Activated CD8-positive, alpha-beta memory T cell treated with anti-CD3 and anti-CD28 coated beads, Interleukin-2, amount 10 ng/mL, durations not matched to agents 7 days and 5 days (primary cell): ENCODE measurements around the gene ENDOV. TPM values are rescaled to one million over a fixed set of nuclear protein-coding genes. Genes with fewer than 3 reads are reported as not detected.

Experiments used
- ATAC-seq: fragments of 150-1000 bp; cut with Tn5 transposase; one replicate; pipeline ENCODE4 v1.10.0; 2021; ENCODE audit warnings: moderate library complexity
- CTCF ChIA-PET: fragments of 350-600 bp; sonication (Branson Sonifier 250); formaldehyde crosslinking; loops from one replicate; lab custom pipeline; 2021; ENCODE audit warnings: antibody characterized with exemption; lab: Charles Lee
- DNase-seq: peaks from one replicate; pipeline ENCODE4 v3.0.0-alpha.2; 2020
- H3K27ac Mint-ChIP-seq: one replicate; pipeline ENCODE4 v1.8.0; 2021; ENCODE audit warnings: mild to moderate bottlenecking, mixed read lengths
- H3K27me3 Mint-ChIP-seq: one replicate; pipeline ENCODE4 v1.8.0; 2021; ENCODE audit warnings: mixed read lengths
- H3K36me3 Mint-ChIP-seq: one replicate; pipeline ENCODE4 v1.8.0; 2021; ENCODE audit warnings: mild to moderate bottlenecking, mixed read lengths
- H3K4me1 Mint-ChIP-seq: one replicate; pipeline ENCODE4 v1.8.0; 2021; ENCODE audit warnings: mixed read lengths
- H3K4me3 Mint-ChIP-seq: one replicate; pipeline ENCODE4 v1.8.0; 2021; ENCODE audit warnings: mild to moderate bottlenecking, moderate library complexity, mixed read lengths
- H3K9me3 Mint-ChIP-seq: one replicate; pipeline ENCODE4 v1.8.0; 2022; ENCODE audit warnings: low read depth, mixed read lengths
- total RNA-seq, 2 experiments: library from RNA; stranded (reverse); gene quantifications; one replicate each; pipeline ENCODE4 v1.2.3, GENCODE V29; 2021

ENDOV gene
- total RNA-seq, 2 experiments from 2014 or later = 15.1 to 18.4 TPM

- DNase-seq = no peak
- Mint-ChIP-seq H3K27ac (no peak overlapping the region), H3K36me3 (no peaks in the 10 kb centered on the region), H3K9me3 (no peaks in the 10 kb centered on the region), H3K27me3 (peaks cover 55% of the 10 kb centered on the region), H3K4me3 (no peak overlapping the region), H3K4me1 (peaks cover 4% of the 10 kb centered on the region)
- no peak for ATAC-seq
- CTCF ChIA-PET = interaction anchor here (1.1 to 1.4 kb wide), 4 partner anchors 10 to 38 kb away, joined by 3 read pairs; no protein-coding TSS in a partner anchor
Measured at GRCh38 chr17:80465327-80465974, 50.5 kb downstream of the ENDOV start.

GRCh38 chr17:80466188-80466705, 51.3 kb downstream of the ENDOV start:
- CTCF ChIA-PET = interaction anchor here (0.7 to 1.2 kb wide), 2 partner anchors 11 to 422 kb away, joined by 3 read pairs; no protein-coding TSS in a partner anchor
- Mint-ChIP-seq H3K4me1 (peaks cover 4% of the 10 kb centered on the region), H3K36me3 (no peaks in the 10 kb centered on the region), H3K4me3 (no peak overlapping the region), H3K27me3 (peaks cover 55% of the 10 kb centered on the region), H3K27ac (no peak overlapping the region), H3K9me3 (no peaks in the 10 kb centered on the region)
- DNase-seq (no peak), ATAC-seq (no peak)

GRCh38 chr17:80468242-80468641, 53.3 kb downstream of the ENDOV start:
- Mint-ChIP-seq H3K4me3 (no peak overlapping the region), H3K4me1 (peaks cover 9% of the 10 kb centered on the region), H3K36me3 (no peaks in the 10 kb centered on the region), H3K9me3 (no peaks in the 10 kb centered on the region), H3K27ac (no peak overlapping the region), H3K27me3 (peaks cover 65% of the 10 kb centered on the region)
- no peak for DNase-seq
- peak; percentile 30 for ATAC-seq
- CTCF ChIA-PET = interaction anchor here (1.3 to 2.0 kb wide), 3 partner anchors 11 to 41 kb away, joined by 3 to 4 read pairs (median 4); no protein-coding TSS in a partner anchor

- H3K36me3 Mint-ChIP-seq = no peaks in the 10 kb centered on the region
- CTCF ChIA-PET = interaction anchor here (1.3 to 2.0 kb wide), 2 partner anchors 14 to 42 kb away, joined by 3 to 4 read pairs; no protein-coding TSS in a partner anchor
- peaks cover 5% of the 10 kb centered on the region for H3K4me1 Mint-ChIP-seq
- peaks cover 72% of the 10 kb centered on the region for H3K27me3 Mint-ChIP-seq
- H3K4me3 Mint-ChIP-seq = no peak overlapping the region
- H3K27ac Mint-ChIP-seq = no peak overlapping the region
- DNase-seq = no peak
- no peak for ATAC-seq
- no peaks in the 10 kb centered on the region for H3K9me3 Mint-ChIP-seq
Measured at GRCh38 chr17:80468781-80469493, 54.0 kb downstream of the ENDOV start.

GRCh38 chr17:80469667-80470066, 54.7 kb downstream of the ENDOV start:
- H3K36me3 Mint-ChIP-seq = no peaks in the 10 kb centered on the region
- no peak for DNase-seq
- no peak overlapping the region for H3K27ac Mint-ChIP-seq
- H3K9me3 Mint-ChIP-seq = no peaks in the 10 kb centered on the region
- CTCF ChIA-PET = interaction anchor here (1.3 to 2.0 kb wide), 2 partner anchors 15 to 43 kb away, joined by 3 to 4 read pairs; no protein-coding TSS in a partner anchor
- H3K4me3 Mint-ChIP-seq = no peak overlapping the region
- H3K27me3 Mint-ChIP-seq = peaks cover 79% of the 10 kb centered on the region
- peaks cover 8% of the 10 kb centered on the region for H3K4me1 Mint-ChIP-seq
- ATAC-seq = no peak

- Mint-ChIP-seq H3K36me3 (no peaks in the 10 kb centered on the region), H3K9me3 (no peaks in the 10 kb centered on the region), H3K4me1 (peaks cover 14% of the 10 kb centered on the region), H3K4me3 (no peak overlapping the region), H3K27me3 (peaks cover 88% of the 10 kb centered on the region), H3K27ac (no peak overlapping the region)
- ATAC-seq (no peak), DNase-seq (no peak)
- CTCF ChIA-PET = no interaction called here
Measured at GRCh38 chr17:80470603-80471002, 55.6 kb downstream of the ENDOV start.

GRCh38 chr17:80471922-80472321, 57.0 kb downstream of the ENDOV start:
- H3K27ac Mint-ChIP-seq = no peak overlapping the region
- no peak for DNase-seq
- no peaks in the 10 kb centered on the region for H3K36me3 Mint-ChIP-seq
- CTCF ChIA-PET = interaction anchor here (0.7 kb wide), 1 partner anchor 45 kb away, joined by 3 read pairs; no protein-coding TSS in a partner anchor
- H3K27me3 Mint-ChIP-seq = peaks cover 79% of the 10 kb centered on the region
- H3K4me3 Mint-ChIP-seq = no peak overlapping the region
- ATAC-seq = no peak
- peaks cover 14% of the 10 kb centered on the region for H3K4me1 Mint-ChIP-seq
- H3K9me3 Mint-ChIP-seq = no peaks in the 10 kb centered on the region

GRCh38 chr17:80472996-80473395, 58.0 kb downstream of the ENDOV start:
- DNase-seq = no peak
- H3K4me1 Mint-ChIP-seq = peaks cover 14% of the 10 kb centered on the region
- no peak overlapping the region for H3K27ac Mint-ChIP-seq
- H3K36me3 Mint-ChIP-seq = no peaks in the 10 kb centered on the region
- H3K4me3 Mint-ChIP-seq = no peak overlapping the region
- H3K9me3 Mint-ChIP-seq = no peaks in the 10 kb centered on the region
- peaks cover 69% of the 10 kb centered on the region for H3K27me3 Mint-ChIP-seq
- CTCF ChIA-PET = interaction anchor here (0.9 to 1.1 kb wide), 2 partner anchors 46 to 426 kb away, joined by 3 to 4 read pairs; no protein-coding TSS in a partner anchor
- no peak for ATAC-seq

GRCh38 chr17:80473701-80474100, 58.7 kb downstream of the ENDOV start:
- H3K9me3 Mint-ChIP-seq = no peaks in the 10 kb centered on the region
- H3K27me3 Mint-ChIP-seq = peaks cover 64% of the 10 kb centered on the region
- CTCF ChIA-PET = interaction anchor here (0.9 to 1.2 kb wide), 2 partner anchors 47 to 426 kb away, joined by 3 to 4 read pairs; no protein-coding TSS in a partner anchor
- ATAC-seq (no peak), DNase-seq (no peak)
- H3K36me3 Mint-ChIP-seq = no peaks in the 10 kb centered on the region
- H3K4me3 Mint-ChIP-seq = no peak overlapping the region
- H3K27ac Mint-ChIP-seq = no peak overlapping the region
- H3K4me1 Mint-ChIP-seq = peaks cover 14% of the 10 kb centered on the region

GRCh38 chr17:80474231-80474960, 59.4 kb downstream of the ENDOV start:
- H3K4me1 Mint-ChIP-seq = peaks cover 18% of the 10 kb centered on the region
- ATAC-seq (no peak), DNase-seq (no peak)
- peaks cover 64% of the 10 kb centered on the region for H3K27me3 Mint-ChIP-seq
- CTCF ChIA-PET = interaction anchor here (0.7 to 1.4 kb wide), 4 partner anchors 16 to 435 kb away, joined by 3 to 4 read pairs (median 3); no protein-coding TSS in a partner anchor
- H3K36me3 Mint-ChIP-seq = no peaks in the 10 kb centered on the region
- H3K27ac Mint-ChIP-seq = no peak overlapping the region
- H3K4me3 Mint-ChIP-seq = peak overlapping the region; percentile 52
- H3K9me3 Mint-ChIP-seq = no peaks in the 10 kb centered on the region

GRCh38 chr17:80474961-80475909, 60.3 kb downstream of the ENDOV start:
- Mint-ChIP-seq H3K4me1 (peaks cover 18% of the 10 kb centered on the region), H3K4me3 (peak overlapping the region; percentile 52), H3K9me3 (no peaks in the 10 kb centered on the region), H3K36me3 (no peaks in the 10 kb centered on the region), H3K27me3 (peaks cover 68% of the 10 kb centered on the region), H3K27ac (no peak overlapping the region)
- CTCF ChIA-PET = interaction anchor here (0.7 to 1.4 kb wide), 6 partner anchors 17 to 434 kb away, joined by 3 to 5 read pairs (median 4); no protein-coding TSS in a partner anchor
- ATAC-seq = peak; percentile 17
- DNase-seq = no peak
